Epithelial cell of esophagus (primary cell): Measurements from ENCODE around the gene GLYATL1.
"Not testable (repeated sequence)": the region's sequence is repeated elsewhere in the genome, so short reads cannot be mapped to it uniquely, and the experiment has no call there.

Experiments
- DNase-seq: peaks from one replicate; pipeline ENCODE4 v3.0.0; 2010; ENCODE audit warnings: low read depth
- H3K4me3 ChIP-seq: 2 replicates; pipeline ENCODE4 v1.5.1; 2011; ENCODE audit warnings: mild to moderate bottlenecking, low read length, control low read depth
- TF ChIP-seq, protein P1 (sequence below): IDR thresholded peaks from 2 replicates; pipeline ENCODE4 v1.5.1; 2011; ENCODE audit warnings: low read depth, mild to moderate bottlenecking, low read length, control low read depth, inconsistent platforms; ENCODE audit not compliant: insufficient read depth; ENCODE audit errors: missing control alignments

GLYATL1 gene

GRCh38 chr11:58980159-58980843 lies 41.0 kb downstream of the GLYATL1 start:
- TF ChIP-seq, protein P1, sequence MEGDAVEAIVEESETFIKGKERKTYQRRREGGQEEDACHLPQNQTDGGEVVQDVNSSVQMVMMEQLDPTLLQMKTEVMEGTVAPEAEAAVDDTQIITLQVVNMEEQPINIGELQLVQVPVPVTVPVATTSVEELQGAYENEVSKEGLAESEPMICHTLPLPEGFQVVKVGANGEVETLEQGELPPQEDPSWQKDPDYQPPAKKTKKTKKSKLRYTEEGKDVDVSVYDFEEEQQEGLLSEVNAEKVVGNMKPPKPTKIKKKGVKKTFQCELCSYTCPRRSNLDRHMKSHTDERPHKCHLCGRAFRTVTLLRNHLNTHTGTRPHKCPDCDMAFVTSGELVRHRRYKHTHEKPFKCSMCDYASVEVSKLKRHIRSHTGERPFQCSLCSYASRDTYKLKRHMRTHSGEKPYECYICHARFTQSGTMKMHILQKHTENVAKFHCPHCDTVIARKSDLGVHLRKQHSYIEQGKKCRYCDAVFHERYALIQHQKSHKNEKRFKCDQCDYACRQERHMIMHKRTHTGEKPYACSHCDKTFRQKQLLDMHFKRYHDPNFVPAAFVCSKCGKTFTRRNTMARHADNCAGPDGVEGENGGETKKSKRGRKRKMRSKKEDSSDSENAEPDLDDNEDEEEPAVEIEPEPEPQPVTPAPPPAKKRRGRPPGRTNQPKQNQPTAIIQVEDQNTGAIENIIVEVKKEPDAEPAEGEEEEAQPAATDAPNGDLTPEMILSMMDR: no peak
- DNase-seq: no peak
- H3K4me3 ChIP-seq: no peak overlapping the region

DNA sequence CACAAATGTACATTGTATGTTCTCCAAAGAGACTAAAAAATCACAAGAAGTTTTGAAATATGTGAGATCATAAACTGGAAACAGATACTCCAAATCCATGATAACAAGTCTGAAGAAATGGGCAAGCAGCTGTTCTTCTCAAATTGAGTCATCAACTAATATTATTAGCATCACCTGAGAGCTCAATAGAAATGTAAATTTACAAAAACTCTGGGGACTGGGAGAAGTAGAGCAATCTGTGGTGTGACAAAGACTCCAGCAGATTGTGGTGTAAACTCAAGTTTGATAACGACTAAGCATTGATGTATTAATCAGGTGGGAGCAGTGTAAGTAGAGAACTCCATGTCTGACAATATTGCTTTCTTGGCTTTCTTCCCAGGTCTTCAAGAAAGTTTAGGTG lies 53.2 kb downstream of the GLYATL1 start:
- DNase-seq: no peak
- no peak overlapping the region for H3K4me3 ChIP-seq
- TF ChIP-seq, protein P1: no peak

- DNase-seq: no peak
- no peak overlapping the region for H3K4me3 ChIP-seq
- TF ChIP-seq, protein P1: no peak
Measured at GRCh38 chr11:58994171-58994570, 54.9 kb downstream of the GLYATL1 start.

- no peak for DNase-seq
- H3K4me3 ChIP-seq: no peak overlapping the region
- TF ChIP-seq, protein P1: no peak
Measured at GRCh38 chr11:58998480-58999290, 59.4 kb downstream of the GLYATL1 start.

DNA sequence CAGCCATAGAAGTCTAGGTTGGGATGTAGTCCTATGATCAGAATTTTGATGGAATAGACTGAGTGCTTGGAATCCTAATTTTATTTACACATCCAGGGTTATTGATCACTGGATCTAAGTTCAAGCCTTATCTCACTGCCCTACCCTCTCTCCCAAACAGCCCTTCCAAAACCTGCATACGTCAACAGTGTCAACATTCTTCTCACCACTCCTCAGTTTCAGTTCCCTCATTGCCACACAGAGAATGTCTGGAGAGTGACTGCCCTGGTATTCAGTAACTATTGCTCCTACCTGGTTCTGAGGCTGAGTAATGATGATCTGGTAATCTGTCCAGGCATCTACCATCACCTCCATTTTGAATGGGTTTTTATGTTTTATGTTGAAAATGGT lies 60.0 kb downstream of the GLYATL1 start:
- TF ChIP-seq, protein P1: no peak
- no peak overlapping the region for H3K4me3 ChIP-seq
- peak; percentile 10 for DNase-seq

- peak; percentile 47 for DNase-seq
- no peak overlapping the region for H3K4me3 ChIP-seq
- TF ChIP-seq, protein P1: no peak
Measured at GRCh38 chr11:59000003-59000402, 60.7 kb downstream of the GLYATL1 start.

DNA sequence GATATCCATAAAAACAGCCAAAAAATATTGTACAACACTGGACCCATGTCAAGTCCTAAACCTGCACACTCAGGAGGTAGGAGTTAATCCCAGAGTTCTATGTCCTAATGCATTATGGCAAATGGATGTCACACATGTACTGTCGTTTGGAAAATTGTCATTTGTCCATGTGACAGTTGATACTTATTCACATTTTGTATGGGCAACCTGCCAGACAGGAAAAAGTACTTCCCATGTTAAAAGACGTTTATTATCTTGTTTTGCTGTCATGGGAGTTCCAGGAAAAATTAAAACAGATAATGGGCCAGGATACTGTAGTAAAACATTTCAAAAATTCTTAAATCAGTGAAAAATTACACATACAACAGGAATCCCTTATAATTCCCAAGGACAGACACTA lies 62.7 kb downstream of the GLYATL1 start:
- DNase-seq, H3K4me3 ChIP-seq: not testable (repeated sequence)
